Endodermal cell (in vitro differentiated cells): ENCODE measurements around the gene ARHGEF5. TPM values are rescaled to one million over a fixed set of nuclear protein-coding genes. Genes with fewer than 3 reads are reported as not detected.
"Not testable (repeated sequence)": the region's sequence is repeated elsewhere in the genome, so short reads cannot be mapped to it uniquely, and the experiment has no call there.

ENCODE experiments used
- DNase-seq: peaks from one replicate; pipeline ENCODE4 v3.0.0-alpha.2; 2017
- H3K27ac ChIP-seq: 2 replicates; pipeline ENCODE4 v1.5.1; 2013; ENCODE audit warnings: mild to moderate bottlenecking, low read depth, low read length, moderate library complexity
- H3K27me3 ChIP-seq: 2 replicates; pipeline ENCODE4 v1.6.1; 2013; ENCODE audit warnings: mild to moderate bottlenecking, low read length, moderate library complexity; ENCODE audit not compliant: insufficient read depth, control insufficient read depth, poor library complexity, severe bottlenecking
- H3K36me3 ChIP-seq: 2 replicates; pipeline ENCODE4 v1.7.0; 2013; ENCODE audit warnings: mild to moderate bottlenecking, low read length, moderate library complexity; ENCODE audit not compliant: control insufficient read depth, insufficient read depth
- H3K4me1 ChIP-seq: one replicate; pipeline ENCODE4 v1.7.0; 2013; ENCODE audit warnings: low read length; ENCODE audit not compliant: control insufficient read depth, insufficient read depth
- H3K4me3 ChIP-seq: 2 replicates; pipeline ENCODE4 v1.5.1; 2013; ENCODE audit warnings: mild to moderate bottlenecking, low read length, moderate library complexity
- H3K9ac ChIP-seq: 2 replicates; pipeline ENCODE4 v1.6.1; 2013; ENCODE audit warnings: mild to moderate bottlenecking, low read length, moderate library complexity; ENCODE audit not compliant: poor library complexity, severe bottlenecking; ENCODE audit errors: extremely low read depth
- H3K9me3 ChIP-seq: 2 replicates; pipeline ENCODE4 v1.6.1; 2013; ENCODE audit warnings: mild to moderate bottlenecking, low read length, moderate library complexity; ENCODE audit not compliant: control insufficient read depth
- H3K27ac Mint-ChIP-seq: 2 replicates; pipeline ENCODE4 v1.8.0; 2020; ENCODE audit warnings: mixed read lengths
- H3K27me3 Mint-ChIP-seq: 2 replicates; pipeline ENCODE4 v1.8.0; 2021; ENCODE audit warnings: mild to moderate bottlenecking, mixed read lengths; ENCODE audit not compliant: insufficient read depth
- H3K36me3 Mint-ChIP-seq: 2 replicates; pipeline ENCODE4 v1.8.0; 2020; ENCODE audit warnings: low read depth, mixed read lengths
- H3K4me1 Mint-ChIP-seq: 2 replicates; pipeline ENCODE4 v1.8.0; 2020; ENCODE audit warnings: mixed read lengths
- H3K4me3 Mint-ChIP-seq: 2 replicates; pipeline ENCODE4 v1.8.0; 2020; ENCODE audit warnings: mild to moderate bottlenecking, moderate library complexity, mixed read lengths
- H3K9me3 Mint-ChIP-seq: 2 replicates; pipeline ENCODE4 v1.8.0; 2020; ENCODE audit warnings: mild to moderate bottlenecking, mixed read lengths
- CTCF ChIP-seq: fragments of 200-600 bp; sonication (generic); conservative IDR thresholded peaks from 2 replicates; pipeline ENCODE4 v1.5.0; 2021; ENCODE audit warnings: antibody characterized with exemption, mild to moderate bottlenecking
- WGBS, 2 experiments: methylation state at CpG; one replicate each; pipeline versions ENCODE4 v1.1.5 to v1.1.7; 2013; ENCODE audit warnings: missing lambda C conversion rate in 2 of 2, mixed read lengths in 1 of 2; ENCODE audit not compliant: insufficient coverage in 1 of 2, insufficient read length in 1 of 2; 5-methylcytosine and 5-hydroxymethylcytosine counted together
- total RNA-seq, 2 donors: library from RNA; stranded (reverse); fragmentation: NEBNext Ultra II Directional in 1 of 2; extraction: Animal tissue kit (Norgen Biotek cat#: 25700) in 1 of 2; gene quantifications; 2 replicates in 1 of 2; 3 replicates in 1 of 2; pipeline ENCODE4 v1.2.1, GENCODE V29; 2021

ARHGEF5 gene
- total RNA-seq, 2 donors from 2014 or later: 22.8 to 43.1 TPM

- Mint-ChIP-seq H3K36me3 (no peaks in the 10 kb centered on the region), H3K9me3 (peaks cover 18% of the 10 kb centered on the region), H3K4me3 (no peak overlapping the region), H3K4me1 (no peaks in the 10 kb centered on the region), H3K27ac (no peak overlapping the region), H3K27me3 (no peaks in the 10 kb centered on the region)
- no peak overlapping the region for H3K9ac ChIP-seq
- H3K4me3 ChIP-seq: no peak overlapping the region
- TF ChIP-seq CTCF: no peak
- no peaks in the 10 kb centered on the region for H3K27me3 ChIP-seq
- no peak overlapping the region for H3K27ac ChIP-seq
- no peaks in the 10 kb centered on the region for H3K36me3 ChIP-seq
- H3K9me3 ChIP-seq: no peaks in the 10 kb centered on the region
- no peak for DNase-seq
- H3K4me1 ChIP-seq: no peaks in the 10 kb centered on the region
Observed at GRCh38 chr7:144415858-144416257, 60.7 kb downstream of the ARHGEF5 start.

- Mint-ChIP-seq H3K4me1 (no peaks in the 10 kb centered on the region), H3K36me3 (no peaks in the 10 kb centered on the region), H3K9me3 (peaks cover 18% of the 10 kb centered on the region), H3K27ac (no peak overlapping the region), H3K27me3 (no peaks in the 10 kb centered on the region), H3K4me3 (no peak overlapping the region)
- DNase-seq: no peak
- no peak overlapping the region for H3K4me3 ChIP-seq
- no peaks in the 10 kb centered on the region for H3K36me3 ChIP-seq
- no peaks in the 10 kb centered on the region for H3K27me3 ChIP-seq
- no peak for TF ChIP-seq CTCF
- no peaks in the 10 kb centered on the region for H3K4me1 ChIP-seq
- H3K9ac ChIP-seq: no peak overlapping the region
- H3K9me3 ChIP-seq: no peaks in the 10 kb centered on the region
- no peak overlapping the region for H3K27ac ChIP-seq
Observed at GRCh38 chr7:144416341-144416740, 61.1 kb downstream of the ARHGEF5 start.

GRCh38 chr7:144418931-144419330 is 63.7 kb downstream of the ARHGEF5 start:
- H3K36me3 Mint-ChIP-seq, H3K27me3 Mint-ChIP-seq, H3K36me3 ChIP-seq, H3K4me3 ChIP-seq, H3K4me1 Mint-ChIP-seq, H3K4me3 Mint-ChIP-seq, H3K27ac ChIP-seq, H3K27me3 ChIP-seq, DNase-seq, H3K4me1 ChIP-seq, H3K9me3 ChIP-seq, H3K27ac Mint-ChIP-seq, H3K9ac ChIP-seq: not testable (repeated sequence)
- WGBS, 2 experiments: 93 to 100% methylated on average over 1 to 4 of the region's 4 CpGs
- peaks cover 28% of the 10 kb centered on the region for H3K9me3 Mint-ChIP-seq

- H3K4me1 Mint-ChIP-seq, H3K4me3 ChIP-seq, H3K27ac ChIP-seq, H3K4me1 ChIP-seq, DNase-seq, H3K27me3 ChIP-seq, H3K9ac ChIP-seq, H3K36me3 Mint-ChIP-seq, H3K36me3 ChIP-seq, H3K27ac Mint-ChIP-seq, H3K27me3 Mint-ChIP-seq, H3K4me3 Mint-ChIP-seq: not testable (repeated sequence)
- 59% methylated on average over 2 of the region's 2 CpGs; no CpG with 5 or more reads in 1 of the 2 experiments for WGBS, 2 experiments
- peaks cover 60% of the 10 kb centered on the region for H3K9me3 Mint-ChIP-seq
- H3K9me3 ChIP-seq: peaks cover 35% of the 10 kb centered on the region
Observed at GRCh38 chr7:144427539-144427938, 72.3 kb downstream of the ARHGEF5 start.
